HepG2 (cell line): ENCODE measurements around the gene AGBL2. TPM values are rescaled to one million over a fixed set of nuclear protein-coding genes. Genes with fewer than 3 reads are reported as not detected.

Experiments
- ATAC-seq: fragments of 200-7000 bp; cut with Tn5 transposase; 3 replicates; pipeline ENCODE4 v1.9.1; 2020; ENCODE audit warnings: mild to moderate bottlenecking, moderate library complexity
- BruUV-seq: library from RNA; stranded (reverse); fragments of 400-500 nt; replicated peaks from 2 replicates; lab custom pipeline; 2021; lab: Mats Ljungman, UMichigan
- CTCF ChIA-PET: fragments of 300-600 bp; formaldehyde crosslinking; extraction: SDS; loops from one replicate; lab custom pipeline; 2021; ENCODE audit warnings: low total read pairs, inconsistent platforms, low intra/inter-chr PET ratio; lab: Yijun Ruan, JAX
- POLR2A ChIA-PET: fragments of 350-600 bp; sonication (Branson Sonifier 250); formaldehyde crosslinking; loops from one replicate; lab custom pipeline; 2020; ENCODE audit warnings: antibody characterized with exemption, inconsistent platforms; lab: Yijun Ruan, JAX
- DNase-seq: peaks from one replicate; pipeline ENCODE4 v3.0.0-alpha.2; 2015; ENCODE audit warnings: low spot score
- FAIRE-seq: peaks from 3 replicates; lab custom pipeline; 2011; peaks lifted over from hg19 to GRCh38; lab: Jason Lieb, UNC
- H2AFZ ChIP-seq: one replicate; pipeline ENCODE4 v1.6.1; 2011; ENCODE audit warnings: low read length, inconsistent platforms
- H3K27ac ChIP-seq: fragments of 300-600 bp; 3 replicates; pipeline ENCODE4 v1.8.0; 2011; ENCODE audit warnings: mixed run types, mild to moderate bottlenecking, mixed read lengths, low read length, inconsistent platforms; ENCODE audit not compliant: insufficient read depth; ENCODE audit errors: extremely low read length
- H3K27me3 ChIP-seq, 2 experiments: fragments of 200-600 bp in 1 of 2; 2 replicates in 1 of 2; 3 replicates in 1 of 2; pipeline versions ENCODE4 v1.6.0 to v1.8.0; 2011; ENCODE audit warnings: low read length in 2 of 2, mild to moderate bottlenecking in 2 of 2, moderate library complexity in 2 of 2, inconsistent platforms in 1 of 2; ENCODE audit not compliant: insufficient read depth in 2 of 2, control insufficient read depth in 1 of 2
- H3K36me3 ChIP-seq, 2 experiments: fragments of 200-600 bp in 1 of 2; replicated peaks in 1 of 2; 2 replicates in 1 of 2; 3 replicates in 1 of 2; pipeline versions ENCODE4 v1.5.1 to v1.8.0; 2011; ENCODE audit warnings: low read length in 2 of 2, inconsistent platforms in 1 of 2; ENCODE audit not compliant: insufficient read depth in 2 of 2, control insufficient read depth in 1 of 2
- H3K4me1 ChIP-seq: 2 replicates; pipeline ENCODE4 v1.5.1; 2012; ENCODE audit warnings: low read length, inconsistent platforms; ENCODE audit not compliant: insufficient read depth
- H3K4me2 ChIP-seq: 2 replicates; pipeline ENCODE4 v1.6.0; 2011; ENCODE audit warnings: low read depth, low read length, inconsistent platforms
- H3K4me3 ChIP-seq, 3 experiments: fragments of 200-600 bp in 1 of 3; sonication (generic), shearing (Covaris generic) in 1 of 3; replicated peaks in 1 of 3; 2 replicates each; pipeline ENCODE4 v1.5.1; 2011 to 2016; ENCODE audit warnings: low read length in 3 of 3, inconsistent platforms in 2 of 3, low read depth in 2 of 3, mild to moderate bottlenecking in 2 of 3, control low read depth in 1 of 3, mixed read lengths in 1 of 3; ENCODE audit not compliant: insufficient read depth in 1 of 3
- H3K79me2 ChIP-seq: one replicate; pipeline ENCODE4 v1.6.1; 2011; ENCODE audit warnings: low read length, inconsistent platforms; ENCODE audit not compliant: insufficient read depth
- H3K9ac ChIP-seq: 2 replicates; pipeline ENCODE4 v1.6.0; 2011; ENCODE audit warnings: mild to moderate bottlenecking, low read depth, low read length, inconsistent platforms; ENCODE audit not compliant: insufficient read depth
- H3K9me3 ChIP-seq: 2 replicates; pipeline ENCODE4 v1.5.1; 2012; ENCODE audit warnings: mild to moderate bottlenecking, low read length
- H4K20me1 ChIP-seq: 2 replicates; pipeline ENCODE4 v1.6.0; 2011; ENCODE audit warnings: inconsistent platforms, mild to moderate bottlenecking, low read length, moderate library complexity; ENCODE audit not compliant: insufficient read depth
- GATAD2A ChIP-seq: IDR thresholded peaks from 2 replicates; pipeline ENCODE4 v1.6.1; 2016
- GFI1 ChIP-seq: sonication (generic); formaldehyde crosslinking; IDR thresholded peaks from 2 replicates; pipeline ENCODE4 v1.5.0; 2020; ENCODE audit warnings: missing genetic modification reagents, mild to moderate bottlenecking, borderline replicate concordance
- HNRNPUL1 ChIP-seq: fragments of 200-400 bp; formaldehyde crosslinking; IDR thresholded peaks from 2 replicates; pipeline ENCODE4 v1.6.1; 2017; ENCODE audit warnings: low read depth, mild to moderate bottlenecking, low read length, moderate library complexity
- HOXA9 ChIP-seq: sonication (generic); formaldehyde crosslinking; IDR thresholded peaks from 2 replicates; pipeline ENCODE4 v1.8.1; 2022; ENCODE audit warnings: missing genetic modification reagents, mild to moderate bottlenecking, moderate library complexity, borderline replicate concordance
- JARID2 ChIP-seq: sonication (generic); formaldehyde crosslinking; IDR thresholded peaks from 2 replicates; pipeline ENCODE4 v1.8.1; 2023; ENCODE audit warnings: missing genetic modification reagents, inconsistent platforms; ENCODE audit not compliant: insufficient replicate concordance
- MED8 ChIP-seq: sonication (generic); formaldehyde crosslinking; IDR thresholded peaks from 2 replicates; pipeline ENCODE4 v1.8.1; 2023; ENCODE audit warnings: mild to moderate bottlenecking, missing genetic modification reagents; ENCODE audit not compliant: insufficient replicate concordance
- SATB2 ChIP-seq: sonication (generic); formaldehyde crosslinking; IDR thresholded peaks from 2 replicates; pipeline ENCODE4 v1.5.0; 2020; ENCODE audit warnings: missing genetic modification reagents
- ZNF263 ChIP-seq: sonication (generic); formaldehyde crosslinking; IDR thresholded peaks from 2 replicates; pipeline ENCODE4 v1.4.0; 2020; ENCODE audit warnings: missing genetic modification reagents
- ZNF33A ChIP-seq: sonication (generic); formaldehyde crosslinking; IDR thresholded peaks from 2 replicates; pipeline ENCODE4 v1.5.1; 2020; ENCODE audit warnings: missing genetic modification reagents, mild to moderate bottlenecking, moderate library complexity, borderline replicate concordance
- WGBS: methylation state at CpG from one replicate; pipeline ENCODE4 v1.1.6; 2017; ENCODE audit warnings: low lambda C conversion rate; 5-methylcytosine and 5-hydroxymethylcytosine counted together
- in situ Hi-C: cut with HindIII; loops from 2 replicates; pipeline ENCODE4 v1.10.0; 2017; ENCODE audit warnings: low pct_unique_long_range_greater_than_20kb; ENCODE audit not compliant: extremely low pct_ligation_motif_present
- intact Hi-C: fragments of 100-400 bp; cut with micrococcal nuclease; formaldehyde crosslinking; loops from one replicate; pipeline ENCODE4 v1.10.0; 2022; ENCODE audit not compliant: unreplicated experiment
- polyA plus RNA-seq, 8 experiments: library from polyadenylated mRNA; depleted of rRNA in 3 of 8; stranded (reverse) in 7 of 8; unstranded in 1 of 8; fragments of >200 nt; fragmentation: Illumina TruSeq in 4 of 8; extraction: Trizol in 4 of 8; gene quantifications; 2 replicates each; pipeline versions ENCODE4 v1.2.1 to v1.2.3, GENCODE V29; 2011 to 2016; ENCODE audit warnings: low read depth in 4 of 8, missing spikeins in 1 of 8, mixed read lengths in 1 of 8; ENCODE audit not compliant: insufficient read depth in 1 of 8
- total RNA-seq, 5 experiments: library from RNA; depleted of rRNA; stranded (reverse); fragments of >200 nt; fragmentation: Illumina TruSeq; extraction: Trizol; gene quantifications; 2 replicates each; pipeline ENCODE4 v1.2.3, GENCODE V29; 2016; ENCODE audit warnings: low read depth in 1 of 5
- TF ChIP-seq, protein P1 (sequence below): IDR thresholded peaks from 2 replicates; pipeline ENCODE4 v1.6.1; 2018; ENCODE audit warnings: missing genetic modification reagents, mild to moderate bottlenecking, missing compliant biosample characterization

The AGBL2 gene
- total and polyA plus RNA-seq, 2 of the 13 experiments (the other 11 are each of a cell fraction or from before 2014, with no cell fraction given), result 1.6 to 5.7 TPM

DNA sequence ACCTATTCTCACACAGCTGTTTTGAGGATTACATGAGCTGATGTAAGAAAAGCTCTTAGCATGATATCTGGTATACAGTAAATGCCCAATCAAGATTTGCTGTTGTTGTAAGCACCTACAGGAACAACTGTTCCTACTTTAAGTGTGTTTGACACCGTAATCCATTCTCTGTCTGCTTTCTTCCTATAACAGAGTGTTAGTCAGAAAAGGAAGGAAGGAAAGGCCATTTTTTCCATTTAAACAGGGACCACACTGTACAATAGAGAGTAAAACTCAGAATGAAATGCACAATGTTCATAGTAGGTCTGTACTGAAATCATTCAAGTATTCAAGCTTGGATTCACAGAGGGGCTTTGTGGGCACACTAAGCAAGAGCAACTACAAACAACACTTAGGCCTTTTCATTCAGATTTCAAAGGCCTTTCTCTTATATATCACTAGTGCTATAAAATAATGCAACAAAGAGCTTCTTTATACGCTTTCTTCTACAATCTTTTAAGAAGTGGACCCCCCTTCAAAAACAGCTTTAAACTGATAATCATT lies 94.3 kb downstream of the AGBL2 start:
- no peak overlapping the region for H3K27ac ChIP-seq
- H3K9ac ChIP-seq, result no peak overlapping the region
- H3K4me2 ChIP-seq, result no peak overlapping the region
- no TSS peak for BruUV-seq
- no peaks in the 10 kb centered on the region for H3K9me3 ChIP-seq
- TF ChIP-seq SATB2 (CRISPR knock-in tag), result no peak
- TF ChIP-seq MED8 (CRISPR knock-in tag), result no peak
- TF ChIP-seq HOXA9 (CRISPR knock-in tag), result no peak
- no peak for TF ChIP-seq ZNF263 (CRISPR knock-in tag)
- no peak for TF ChIP-seq GFI1 (CRISPR knock-in tag)
- no peak for TF ChIP-seq JARID2 (CRISPR knock-in tag)
- no peak for TF ChIP-seq HNRNPUL1
- TF ChIP-seq, protein P1, sequence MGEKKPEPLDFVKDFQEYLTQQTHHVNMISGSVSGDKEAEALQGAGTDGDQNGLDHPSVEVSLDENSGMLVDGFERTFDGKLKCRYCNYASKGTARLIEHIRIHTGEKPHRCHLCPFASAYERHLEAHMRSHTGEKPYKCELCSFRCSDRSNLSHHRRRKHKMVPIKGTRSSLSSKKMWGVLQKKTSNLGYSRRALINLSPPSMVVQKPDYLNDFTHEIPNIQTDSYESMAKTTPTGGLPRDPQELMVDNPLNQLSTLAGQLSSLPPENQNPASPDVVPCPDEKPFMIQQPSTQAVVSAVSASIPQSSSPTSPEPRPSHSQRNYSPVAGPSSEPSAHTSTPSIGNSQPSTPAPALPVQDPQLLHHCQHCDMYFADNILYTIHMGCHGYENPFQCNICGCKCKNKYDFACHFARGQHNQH (CRISPR knock-in tag), result no peak
- TF ChIP-seq ZNF33A (CRISPR knock-in tag), result no peak
- no peak for TF ChIP-seq GATAD2A (CRISPR knock-in tag)
- TF ChIP-seq, all 625 proteins: peak for 0
- Histone ChIP-seq H4K20me1 (no peaks in the 10 kb centered on the region), H3K27me3 (no peaks in the 10 kb centered on the region), H2AFZ (no peak overlapping the region), H3K79me2 (no peaks in the 10 kb centered on the region), H3K4me3 (no peak overlapping the region), H3K36me3 (peaks cover 13 to 59% of the 10 kb centered on the region in 2 experiments; a peak in 4 of 5 replicates), H3K4me1 (no peaks in the 10 kb centered on the region)
- no peak for DNase-seq
- FAIRE-seq, result no peak
- CTCF ChIA-PET, result no interaction called here
- POLR2A ChIA-PET, result no interaction called here
- 100% methylated on average over 2 of the region's 2 CpGs for WGBS
- in situ Hi-C loops, result no loop called here
- intact Hi-C loops, result no loop called here
- ATAC-seq, result no peak
